Hepatocyte (in vitro differentiated cells): Measurements from ENCODE around the gene RABGAP1L.

Experiments used
- CTCF ChIP-seq: fragments of 200-600 bp; sonication (generic); IDR thresholded peaks from 2 replicates; pipeline ENCODE4 v1.5.1; 2016; ENCODE audit warnings: antibody characterized with exemption, mild to moderate bottlenecking; ENCODE audit not compliant: poor library complexity
- EZH2 ChIP-seq: fragments of 200-600 bp; sonication (generic); IDR thresholded peaks from 2 replicates; pipeline ENCODE4 v1.6.1; 2016; ENCODE audit warnings: antibody characterized with exemption, mild to moderate bottlenecking, borderline replicate concordance
- EZH2phosphoT487 ChIP-seq: fragments of 200-600 bp; sonication (generic); IDR thresholded peaks from one replicate; pipeline ENCODE4 v1.6.1; 2018; ENCODE audit warnings: antibody characterized with exemption, mild to moderate bottlenecking, low read depth, moderate library complexity; ENCODE audit not compliant: unreplicated experiment, severe bottlenecking

- TF ChIP-seq CTCF (no peak), EZH2 (no peak), EZH2phosphoT487 (no peak)
Measured at GRCh38 chr1:174309490-174309889, 150.2 kb downstream of the RABGAP1L start.
